Osteoblast (primary cell): Measurements from ENCODE around the gene DDX60. TPM values are rescaled to one million over a fixed set of nuclear protein-coding genes. Genes with fewer than 3 reads are reported as not detected.

ENCODE experiments used
- DNase-seq: peaks from one replicate; pipeline ENCODE4 v3.0.0; 2011; ENCODE audit warnings: low spot score, mixed read lengths; ENCODE audit not compliant: insufficient read length; ENCODE audit errors: missing footprints
- H2AFZ ChIP-seq: 2 replicates; pipeline ENCODE4 v1.6.0; 2011; ENCODE audit warnings: mild to moderate bottlenecking, low read length
- H3K27ac ChIP-seq: 2 replicates; pipeline ENCODE4 v1.5.1; 2011; ENCODE audit warnings: mild to moderate bottlenecking, low read depth, low read length, moderate library complexity
- H3K27me3 ChIP-seq: 2 replicates; pipeline ENCODE4 v1.6.0; 2012; ENCODE audit warnings: mild to moderate bottlenecking, control low read depth, inconsistent platforms, low read length, moderate library complexity; ENCODE audit not compliant: insufficient read depth
- H3K36me3 ChIP-seq: 2 replicates; pipeline ENCODE4 v1.5.1; 2011; ENCODE audit warnings: mild to moderate bottlenecking, low read length, control low read depth, moderate library complexity; ENCODE audit not compliant: insufficient read depth
- H3K4me1 ChIP-seq: 2 replicates; pipeline ENCODE4 v1.5.1; 2011; ENCODE audit warnings: mild to moderate bottlenecking, low read length, control low read depth, moderate library complexity; ENCODE audit not compliant: insufficient read depth
- H3K4me2 ChIP-seq: 2 replicates; pipeline ENCODE4 v1.6.0; 2011; ENCODE audit warnings: mild to moderate bottlenecking, low read length; ENCODE audit not compliant: insufficient read depth
- H3K4me3 ChIP-seq: fragments of 200-600 bp; sonication (generic); 3 replicates; pipeline ENCODE4 v1.5.1; 2012; ENCODE audit warnings: mild to moderate bottlenecking, low read length, inconsistent platforms; ENCODE audit not compliant: insufficient read depth
- H3K79me2 ChIP-seq: 2 replicates; pipeline ENCODE4 v1.6.0; 2012; ENCODE audit warnings: mild to moderate bottlenecking, low read length, control low read depth, inconsistent platforms; ENCODE audit not compliant: insufficient read depth
- H3K9me3 ChIP-seq: 2 replicates; pipeline ENCODE4 v1.5.1; 2011; ENCODE audit warnings: low read depth, low read length, control low read depth
- H4K20me1 ChIP-seq: 2 replicates; pipeline ENCODE4 v1.6.0; 2012; ENCODE audit warnings: mild to moderate bottlenecking, low read length, control low read depth; ENCODE audit not compliant: insufficient read depth
- total RNA-seq: library from RNA; depleted of rRNA; stranded (reverse); fragments of >200 nt; gene quantifications from 2 replicates; pipeline ENCODE4 v1.2.3, GENCODE V29; 2012
- TF ChIP-seq, protein P1 (sequence below): IDR thresholded peaks from 2 replicates; pipeline ENCODE4 v1.5.1; 2011; ENCODE audit warnings: mild to moderate bottlenecking, low read depth, low read length, moderate library complexity; ENCODE audit errors: extremely low read depth

Gene DDX60
- total RNA-seq: 14.4 and 19.5 TPM in 2 replicates

GRCh38 chr4:168318266-168318895 is at the start of gene DDX60:
TSS of gene DDX60 (minus strand) at chr4:168318752. CDS start at chr4:168311259, 7,493 bp downstream.
- Histone ChIP-seq H3K36me3 (no peaks in the 10 kb centered on the region), H3K79me2 (no peaks in the 10 kb centered on the region), H3K4me3 (peak within 1 kb of the TSS; percentile 98), H3K9me3 (no peaks in the 10 kb centered on the region), H3K27me3 (no peaks in the 10 kb centered on the region), H2AFZ (peak within 1 kb of the TSS; percentile 99), H3K27ac (peak within 1 kb of the TSS; percentile 89), H3K4me1 (peaks cover 5% of the 10 kb centered on the region), H4K20me1 (no peaks in the 10 kb centered on the region), H3K4me2 (peak within 1 kb of the TSS; percentile 83)
- DNase-seq: peak; percentile 87
- TF ChIP-seq, protein P1, sequence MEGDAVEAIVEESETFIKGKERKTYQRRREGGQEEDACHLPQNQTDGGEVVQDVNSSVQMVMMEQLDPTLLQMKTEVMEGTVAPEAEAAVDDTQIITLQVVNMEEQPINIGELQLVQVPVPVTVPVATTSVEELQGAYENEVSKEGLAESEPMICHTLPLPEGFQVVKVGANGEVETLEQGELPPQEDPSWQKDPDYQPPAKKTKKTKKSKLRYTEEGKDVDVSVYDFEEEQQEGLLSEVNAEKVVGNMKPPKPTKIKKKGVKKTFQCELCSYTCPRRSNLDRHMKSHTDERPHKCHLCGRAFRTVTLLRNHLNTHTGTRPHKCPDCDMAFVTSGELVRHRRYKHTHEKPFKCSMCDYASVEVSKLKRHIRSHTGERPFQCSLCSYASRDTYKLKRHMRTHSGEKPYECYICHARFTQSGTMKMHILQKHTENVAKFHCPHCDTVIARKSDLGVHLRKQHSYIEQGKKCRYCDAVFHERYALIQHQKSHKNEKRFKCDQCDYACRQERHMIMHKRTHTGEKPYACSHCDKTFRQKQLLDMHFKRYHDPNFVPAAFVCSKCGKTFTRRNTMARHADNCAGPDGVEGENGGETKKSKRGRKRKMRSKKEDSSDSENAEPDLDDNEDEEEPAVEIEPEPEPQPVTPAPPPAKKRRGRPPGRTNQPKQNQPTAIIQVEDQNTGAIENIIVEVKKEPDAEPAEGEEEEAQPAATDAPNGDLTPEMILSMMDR: peak; percentile 40

GRCh38 chr4:168367065-168367464 is 48.5 kb upstream of the DDX60 start:
- Histone ChIP-seq H3K4me1 (no peaks in the 10 kb centered on the region), H3K27me3 (no peaks in the 10 kb centered on the region), H3K4me2 (no peak overlapping the region), H4K20me1 (no peaks in the 10 kb centered on the region), H3K36me3 (no peaks in the 10 kb centered on the region), H3K27ac (no peak overlapping the region), H3K79me2 (no peaks in the 10 kb centered on the region), H3K4me3 (no peak overlapping the region), H3K9me3 (no peaks in the 10 kb centered on the region), H2AFZ (no peak overlapping the region)
- DNase-seq: no peak
- TF ChIP-seq, protein P1: no peak

DNA sequence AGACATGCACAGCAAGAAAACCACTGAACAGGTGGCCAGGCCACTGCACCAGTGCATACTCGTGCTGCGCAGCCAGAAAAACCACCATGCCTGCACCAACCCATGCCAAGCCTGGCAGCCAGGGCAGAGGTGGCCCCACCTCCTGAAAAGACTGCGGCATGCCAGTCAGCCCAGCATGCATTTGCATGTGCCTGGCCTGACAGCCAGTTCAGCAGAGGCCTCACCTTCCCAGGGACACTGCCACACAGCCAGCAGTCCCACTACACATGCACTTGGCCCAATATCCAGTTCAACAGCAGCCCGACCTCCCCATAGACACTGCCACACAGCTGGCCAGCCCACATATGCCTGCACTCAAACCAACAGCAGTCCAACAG is 43.5 kb upstream of the DDX60 start:
- no peak overlapping the region for H3K4me2 ChIP-seq
- TF ChIP-seq, protein P1: no peak
- H2AFZ ChIP-seq: no peak overlapping the region
- no peaks in the 10 kb centered on the region for H3K9me3 ChIP-seq
- no peaks in the 10 kb centered on the region for H3K27me3 ChIP-seq
- no peaks in the 10 kb centered on the region for H3K79me2 ChIP-seq
- no peak overlapping the region for H3K4me3 ChIP-seq
- no peak overlapping the region for H3K27ac ChIP-seq
- H3K4me1 ChIP-seq: no peaks in the 10 kb centered on the region
- no peaks in the 10 kb centered on the region for H4K20me1 ChIP-seq
- no peak for DNase-seq
- H3K36me3 ChIP-seq: peaks cover 4% of the 10 kb centered on the region

GRCh38 chr4:168361365-168362024 is 42.9 kb upstream of the DDX60 start:
- no peak for DNase-seq
- no peak overlapping the region for H3K27ac ChIP-seq
- H2AFZ ChIP-seq: no peak overlapping the region
- no peaks in the 10 kb centered on the region for H3K27me3 ChIP-seq
- H3K36me3 ChIP-seq: peaks cover 4% of the 10 kb centered on the region
- no peaks in the 10 kb centered on the region for H4K20me1 ChIP-seq
- no peak overlapping the region for H3K4me3 ChIP-seq
- H3K79me2 ChIP-seq: no peaks in the 10 kb centered on the region
- TF ChIP-seq, protein P1: no peak
- H3K4me1 ChIP-seq: no peaks in the 10 kb centered on the region
- H3K9me3 ChIP-seq: no peaks in the 10 kb centered on the region
- no peak overlapping the region for H3K4me2 ChIP-seq
